Measurements from ENCODE around the gene HOXB5.

HOXB5 gene

DNA sequence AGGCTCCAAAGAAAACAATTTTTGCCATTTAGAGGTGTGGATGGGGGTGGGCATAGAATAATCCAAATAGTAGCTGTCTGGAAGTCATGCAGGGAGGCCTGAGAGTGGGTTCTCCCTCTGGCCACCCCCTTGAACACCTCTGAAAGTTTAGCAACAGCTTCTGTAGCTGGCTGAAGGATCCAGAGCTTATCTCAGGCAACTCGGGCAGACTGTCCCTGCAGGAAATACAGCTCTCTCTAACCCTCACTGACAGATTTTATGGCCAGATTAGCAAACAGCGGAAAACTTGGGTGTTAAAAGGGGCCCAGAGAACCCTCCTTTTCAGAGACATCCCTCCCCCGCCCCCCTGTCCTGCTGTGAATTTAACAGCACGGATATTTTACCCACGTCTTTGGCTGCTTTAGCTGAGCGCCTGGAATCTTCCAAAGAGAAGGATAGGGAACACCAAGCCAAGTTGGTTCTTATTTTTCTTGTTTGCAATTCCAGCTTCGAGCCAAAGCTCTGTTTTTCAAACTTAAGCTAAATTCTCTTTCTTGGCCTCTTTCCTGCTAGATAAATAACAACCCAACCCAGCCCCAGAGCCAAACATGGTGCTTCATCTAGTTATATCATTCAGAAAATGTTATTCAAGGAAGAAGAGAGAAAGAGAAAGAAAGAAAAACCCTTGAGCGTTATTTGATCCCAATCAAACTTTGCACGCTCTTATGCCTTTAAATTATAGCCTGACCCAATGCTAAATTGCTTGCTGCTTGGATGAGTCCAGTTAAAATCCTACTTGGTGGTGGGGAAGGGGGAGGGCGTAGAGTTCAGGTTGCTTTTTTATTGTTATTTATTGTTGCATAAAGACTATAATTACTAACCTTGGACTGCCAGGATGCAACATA lies 46.4 kb downstream of the HOXB5 start:
- DNase-seq = no peak

DNA sequence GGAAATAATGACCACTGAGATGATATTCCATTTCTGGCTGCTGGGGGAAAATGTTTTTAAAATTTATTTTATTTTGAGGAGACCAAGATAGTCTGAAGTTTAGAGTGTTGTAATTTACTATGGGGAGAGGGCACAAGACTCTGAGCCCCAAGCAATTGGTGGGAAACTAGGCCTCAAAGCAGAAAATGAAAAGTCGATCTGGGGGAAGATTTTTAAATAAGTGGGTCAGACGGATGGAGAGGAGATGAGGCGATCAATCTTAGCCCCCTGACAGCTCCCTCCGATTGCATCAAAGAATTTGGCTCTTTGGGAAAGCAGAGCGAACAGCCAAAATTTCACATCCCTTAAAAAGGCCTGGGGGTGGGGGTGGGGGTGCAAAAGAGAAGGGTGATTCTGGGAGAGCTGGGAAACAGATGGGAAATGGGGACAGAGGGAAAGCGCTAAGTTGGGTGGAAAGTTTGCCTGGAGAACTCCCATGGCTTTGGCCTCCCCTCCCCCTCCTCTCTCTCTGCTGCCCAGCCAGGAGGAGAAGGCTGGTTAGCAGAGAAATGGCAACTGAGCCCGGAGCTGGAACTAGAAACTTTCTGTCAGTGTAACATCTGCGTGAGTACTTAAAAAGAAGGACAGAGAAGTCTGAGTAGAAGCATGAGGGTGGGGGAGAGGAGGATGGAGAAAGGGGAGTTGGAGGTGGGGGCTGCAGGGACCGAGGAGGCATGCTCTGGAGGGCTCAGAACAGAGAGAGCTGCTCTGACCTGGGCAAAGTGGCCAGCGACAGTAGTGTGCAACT lies 47.2 kb downstream of the HOXB5 start:
- no peak for DNase-seq

DNA sequence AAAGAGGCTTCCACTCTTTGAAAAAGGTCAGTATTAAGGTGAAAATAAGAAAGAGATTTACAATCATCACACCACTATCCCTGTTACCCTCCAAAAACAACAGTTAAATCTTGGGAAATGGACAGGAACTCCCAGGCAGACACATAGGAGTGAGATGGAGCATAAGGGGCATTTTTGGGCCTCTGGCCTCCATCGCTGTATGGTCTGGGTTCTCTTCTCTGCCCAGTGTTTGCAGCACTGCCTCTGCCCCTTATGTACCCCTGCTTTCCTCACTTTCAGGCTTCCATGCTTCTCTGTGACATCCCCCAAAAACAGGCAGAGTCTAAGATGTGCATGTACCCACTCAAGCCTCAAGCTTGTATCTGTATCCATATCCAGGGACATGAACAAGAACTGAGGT lies 48.0 kb downstream of the HOXB5 start:
- no peak for DNase-seq

DNA sequence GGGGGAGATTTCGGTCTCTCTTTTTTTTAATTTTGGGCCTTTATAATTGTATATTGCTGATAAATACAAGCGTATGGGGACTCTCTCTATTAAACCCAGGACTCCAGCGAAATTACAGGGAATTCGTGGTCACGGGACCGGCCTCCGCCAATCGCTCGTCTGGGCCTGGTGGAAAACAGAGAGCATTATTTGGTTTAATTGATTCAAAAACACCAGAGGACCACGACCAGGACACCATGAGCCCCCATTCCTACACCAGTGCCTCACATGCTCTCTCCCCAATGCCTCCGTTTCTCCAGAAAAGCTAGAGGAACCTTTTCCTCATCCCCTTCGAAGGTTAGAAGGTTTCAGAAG lies 48.6 kb downstream of the HOXB5 start, which contains the start of gene HOXB2:
HOXB2 (minus strand) TSS at position 88 of the 354 bp plus-strand sequence. CDS start 198 bp downstream, outside the sequence.
- DNase-seq = no peak

DNA sequence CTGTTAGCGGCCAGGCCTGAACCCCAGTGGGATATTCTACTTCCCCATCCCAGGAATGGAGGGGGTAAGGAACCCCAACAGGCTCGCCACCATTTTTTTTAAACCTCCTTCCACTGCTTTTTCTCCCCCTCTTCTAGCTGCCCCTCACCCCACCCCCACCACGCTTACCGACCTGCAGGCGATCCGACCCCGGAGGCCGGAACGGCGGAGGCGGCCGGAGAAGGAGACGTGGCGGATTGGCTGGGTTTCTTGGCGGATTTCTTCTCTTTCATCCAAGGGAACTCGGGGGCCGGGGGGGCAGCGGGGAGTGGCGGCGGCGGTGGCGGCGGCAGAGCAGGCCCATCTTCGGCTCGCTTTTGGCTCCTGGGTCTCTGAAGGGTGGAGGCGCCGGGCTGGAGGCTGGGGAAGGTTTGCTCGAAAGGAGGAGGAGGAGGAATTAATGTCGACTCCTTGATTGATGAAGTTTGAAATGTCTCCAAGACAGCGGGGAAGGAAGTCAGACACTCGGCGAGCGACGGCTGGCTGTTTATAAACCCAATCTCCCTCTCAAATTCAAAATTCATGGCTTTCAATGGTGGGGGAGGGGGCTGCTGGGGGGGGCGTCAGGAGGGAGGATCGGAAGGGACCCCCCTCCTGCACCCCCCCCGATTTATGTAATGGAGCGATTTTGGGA lies 49.1 kb downstream of the HOXB5 start:
- peak; percentile 20 for DNase-seq

DNA sequence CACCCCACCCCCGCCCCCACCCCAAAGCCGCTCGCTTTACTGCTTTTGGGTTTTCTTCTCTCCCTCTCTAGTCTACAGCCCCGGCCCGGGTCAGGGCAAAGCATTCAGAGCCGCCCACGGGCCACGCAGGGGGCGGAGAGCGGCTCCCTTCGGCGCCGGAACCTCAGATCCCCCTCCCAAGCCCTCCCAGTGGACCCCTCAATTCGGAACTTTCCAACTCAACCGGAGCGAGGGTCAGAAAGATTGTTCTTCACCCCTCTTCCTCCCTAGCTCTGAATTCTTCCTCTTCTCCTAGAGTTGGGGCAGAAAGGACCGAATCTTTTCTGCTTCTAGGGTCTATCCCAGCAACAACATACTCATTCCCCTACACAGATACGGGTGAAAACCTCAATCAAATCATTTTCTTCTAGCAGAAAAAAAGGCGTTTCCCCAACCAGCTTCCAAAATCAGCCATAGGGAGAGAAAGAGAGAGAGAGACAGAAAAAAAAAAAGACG lies 49.7 kb downstream of the HOXB5 start:
- DNase-seq = no peak

DNA sequence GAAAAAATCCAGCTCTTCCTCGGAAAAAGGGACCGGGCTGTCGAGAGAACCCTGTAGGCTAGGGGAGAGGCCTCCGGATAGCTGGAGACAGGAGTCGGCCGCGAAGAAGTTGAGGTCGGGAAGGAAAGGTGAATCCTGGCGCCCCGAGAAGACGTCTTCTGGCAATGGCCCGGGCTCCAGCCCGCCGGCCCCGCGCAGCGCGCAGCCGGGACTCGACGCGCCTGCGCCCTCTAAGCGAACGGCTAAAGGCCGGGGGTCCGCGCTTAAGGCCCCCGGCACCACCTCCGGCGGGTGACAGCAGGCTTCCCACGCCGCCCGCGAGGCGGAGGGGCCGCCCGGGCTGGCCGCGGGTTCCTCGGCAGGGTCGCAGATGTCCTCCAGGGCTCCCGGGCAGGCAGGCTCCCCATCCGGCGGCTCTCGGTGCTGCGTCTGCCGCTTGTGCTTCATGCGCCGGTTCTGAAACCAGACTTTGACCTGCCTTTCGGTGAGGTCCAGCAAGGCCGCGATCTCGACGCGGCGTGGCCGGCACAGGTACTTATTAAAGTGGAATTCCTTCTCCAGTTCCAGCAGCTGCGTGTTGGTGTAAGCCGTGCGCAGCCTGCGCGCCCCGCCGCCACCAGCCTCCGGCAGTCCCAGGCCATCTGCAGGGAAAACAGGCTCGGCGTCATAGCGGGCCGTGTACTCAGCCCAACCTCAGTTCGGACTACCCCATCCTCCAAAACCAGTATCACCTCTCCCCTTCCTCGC lies 50.3 kb downstream of the HOXB5 start:
- peak; percentile 30 for DNase-seq

DNA sequence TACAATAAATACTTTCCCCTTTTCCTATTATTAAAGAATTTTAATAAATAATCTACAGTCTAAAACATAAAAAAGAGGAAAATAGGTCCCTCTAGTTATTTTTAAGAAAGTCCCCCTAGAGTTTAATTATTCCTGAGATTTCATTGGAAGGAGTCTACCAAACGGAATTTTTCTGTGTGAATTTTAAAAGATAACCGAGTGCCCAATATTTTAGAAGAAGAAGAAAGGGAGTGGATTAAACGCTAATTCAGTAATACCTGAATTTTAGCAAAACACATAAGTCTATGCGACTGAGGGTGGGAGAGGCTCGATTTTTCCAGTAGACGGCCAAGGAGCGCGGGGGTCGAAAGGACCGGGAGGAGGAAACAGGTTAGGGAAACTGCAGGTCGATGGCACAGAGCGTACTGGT lies 50.9 kb downstream of the HOXB5 start:
- DNase-seq = no peak

DNA sequence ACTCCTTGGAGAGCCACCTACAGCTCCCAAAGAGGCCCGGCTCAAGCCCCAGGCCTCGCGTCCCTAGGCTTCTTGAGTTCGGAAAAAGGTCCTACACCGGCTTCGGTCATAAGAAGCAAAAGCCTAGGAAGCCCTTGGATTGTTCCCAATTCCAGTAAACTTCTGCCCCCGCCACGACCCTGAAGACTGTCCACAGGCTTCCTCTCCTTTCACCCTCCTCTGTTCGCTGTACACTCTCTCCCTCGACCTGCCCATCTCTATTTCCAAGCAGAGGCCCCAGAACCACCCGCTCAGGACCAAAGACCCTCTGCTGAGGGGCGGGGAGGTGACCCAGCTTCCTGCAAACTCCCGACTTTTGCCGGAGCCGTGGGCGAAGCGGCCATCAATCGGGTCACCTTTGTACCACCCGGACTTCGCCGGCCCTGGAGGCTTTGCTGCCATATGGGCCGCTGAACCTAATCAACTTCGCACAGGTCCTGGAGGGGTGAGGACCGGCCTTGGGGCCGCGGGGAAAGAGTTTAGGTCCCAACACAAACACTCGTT lies 51.4 kb downstream of the HOXB5 start:
- DNase-seq = no peak

DNA sequence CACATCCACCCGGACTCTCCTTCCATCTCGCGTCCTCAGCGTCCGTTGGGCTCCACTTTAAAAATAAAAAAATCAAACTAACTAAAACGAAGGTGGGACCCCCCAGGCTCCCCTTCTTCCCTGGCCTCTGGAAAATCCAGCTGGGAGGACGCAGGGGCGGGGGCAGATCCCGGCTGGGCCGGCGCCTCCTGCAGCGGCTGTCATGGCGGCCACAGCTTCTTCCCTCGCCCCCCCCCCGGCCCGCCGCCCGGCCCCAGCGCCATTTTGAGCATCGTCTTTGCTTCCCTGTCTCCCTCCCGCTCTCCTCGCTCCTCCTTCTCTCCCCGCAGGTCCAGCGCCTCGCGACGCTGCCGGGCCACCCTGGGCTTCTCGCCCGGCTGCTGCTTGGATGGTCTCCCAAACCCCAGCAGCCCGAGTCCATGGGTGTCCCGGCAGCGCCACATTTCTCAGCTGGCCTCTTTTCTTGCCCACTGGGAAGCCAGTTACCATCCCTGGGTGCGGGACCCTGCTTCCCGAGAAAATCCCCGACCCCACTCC lies 51.9 kb downstream of the HOXB5 start:
- DNase-seq = peak; percentile 25

Data from effector CD8-positive, alpha-beta T cell (primary cell).